Suprapubic skin (tissue), 3 donors: ENCODE data around the gene GPR146.

Source experiments
- POLR2AphosphoS5 ChIP-seq, 3 donors: sonication (generic); formaldehyde crosslinking; IDR thresholded peaks; one replicate each; pipeline ENCODE4 v1.6.1; 2017; ENCODE audit warnings: antibody characterized with exemption in 3 of 3
- TF ChIP-seq, protein P1 (sequence below), 2 donors: fragments of 200-600 bp in 1 of 2; fragments of 450-650 bp in 1 of 2; sonication (generic) in 1 of 2; IDR thresholded peaks; one replicate each; pipeline ENCODE4 v1.5.1; 2016 to 2019; ENCODE audit warnings: antibody characterized with exemption in 2 of 2, mild to moderate bottlenecking in 1 of 2, moderate library complexity in 1 of 2

DNA sequence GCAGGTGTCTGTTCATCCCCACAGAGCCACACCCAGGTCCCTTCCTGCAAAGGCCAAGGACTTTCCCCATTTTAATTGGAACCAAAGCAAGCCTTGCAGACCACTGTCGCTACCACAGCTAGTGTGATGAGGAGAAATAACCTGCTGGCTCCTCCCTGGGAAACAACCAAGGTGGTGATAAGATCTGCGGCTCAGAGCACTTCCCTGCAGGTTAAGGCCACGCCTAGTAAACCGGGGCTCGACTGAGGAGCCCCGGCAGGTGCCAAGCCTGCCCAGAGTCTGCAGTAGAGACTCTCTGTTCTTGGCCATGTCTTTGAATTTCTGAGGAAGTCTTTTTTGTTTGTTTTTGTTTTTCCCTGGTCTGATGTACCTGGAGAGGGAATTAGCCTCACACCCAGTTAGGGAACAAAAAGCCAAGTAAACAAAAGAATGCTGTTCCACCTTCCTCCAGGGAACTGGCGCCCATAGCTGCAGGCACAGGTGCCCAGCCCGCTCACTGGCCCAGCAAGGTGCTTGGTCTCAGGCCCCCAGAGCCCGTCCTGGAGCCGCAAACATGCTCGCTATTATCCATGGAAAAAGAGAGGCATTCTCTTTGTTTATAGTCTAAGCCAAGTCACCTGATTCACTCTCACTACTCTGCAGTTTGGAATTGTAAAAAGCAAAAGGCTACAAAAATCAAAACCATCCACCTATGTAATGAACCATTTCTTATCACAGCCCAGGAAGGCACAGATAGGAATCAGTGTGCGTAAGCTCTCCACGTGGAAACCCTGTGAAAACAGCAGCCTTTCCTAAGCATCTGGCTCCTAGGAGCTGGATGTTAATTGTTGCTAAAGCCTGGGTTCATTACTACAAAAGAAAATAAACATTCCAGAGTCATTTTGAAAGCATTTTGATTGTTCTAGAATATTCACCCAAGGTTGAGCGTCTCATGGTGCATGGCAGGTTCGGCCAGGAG is 2.7 kb downstream of the GPR146 start:
- TF ChIP-seq, protein P1, sequence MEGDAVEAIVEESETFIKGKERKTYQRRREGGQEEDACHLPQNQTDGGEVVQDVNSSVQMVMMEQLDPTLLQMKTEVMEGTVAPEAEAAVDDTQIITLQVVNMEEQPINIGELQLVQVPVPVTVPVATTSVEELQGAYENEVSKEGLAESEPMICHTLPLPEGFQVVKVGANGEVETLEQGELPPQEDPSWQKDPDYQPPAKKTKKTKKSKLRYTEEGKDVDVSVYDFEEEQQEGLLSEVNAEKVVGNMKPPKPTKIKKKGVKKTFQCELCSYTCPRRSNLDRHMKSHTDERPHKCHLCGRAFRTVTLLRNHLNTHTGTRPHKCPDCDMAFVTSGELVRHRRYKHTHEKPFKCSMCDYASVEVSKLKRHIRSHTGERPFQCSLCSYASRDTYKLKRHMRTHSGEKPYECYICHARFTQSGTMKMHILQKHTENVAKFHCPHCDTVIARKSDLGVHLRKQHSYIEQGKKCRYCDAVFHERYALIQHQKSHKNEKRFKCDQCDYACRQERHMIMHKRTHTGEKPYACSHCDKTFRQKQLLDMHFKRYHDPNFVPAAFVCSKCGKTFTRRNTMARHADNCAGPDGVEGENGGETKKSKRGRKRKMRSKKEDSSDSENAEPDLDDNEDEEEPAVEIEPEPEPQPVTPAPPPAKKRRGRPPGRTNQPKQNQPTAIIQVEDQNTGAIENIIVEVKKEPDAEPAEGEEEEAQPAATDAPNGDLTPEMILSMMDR (IDR thresholded peaks at IDR 0.05): no peak
- TF ChIP-seq POLR2AphosphoS5 (IDR thresholded peaks at IDR 0.05): no peak
